ENCODE results near the gene PKP2. TPM values are rescaled to one million over a fixed set of nuclear protein-coding genes. Genes with fewer than 3 reads are reported as not detected.

PKP2 gene
- total and polyA plus RNA-seq, 9 of the 15 experiments (the other 6 are each of a cell fraction or from before 2014, with no cell fraction given), result 1.6 to 4.2 (median 2.8) TPM

DNA sequence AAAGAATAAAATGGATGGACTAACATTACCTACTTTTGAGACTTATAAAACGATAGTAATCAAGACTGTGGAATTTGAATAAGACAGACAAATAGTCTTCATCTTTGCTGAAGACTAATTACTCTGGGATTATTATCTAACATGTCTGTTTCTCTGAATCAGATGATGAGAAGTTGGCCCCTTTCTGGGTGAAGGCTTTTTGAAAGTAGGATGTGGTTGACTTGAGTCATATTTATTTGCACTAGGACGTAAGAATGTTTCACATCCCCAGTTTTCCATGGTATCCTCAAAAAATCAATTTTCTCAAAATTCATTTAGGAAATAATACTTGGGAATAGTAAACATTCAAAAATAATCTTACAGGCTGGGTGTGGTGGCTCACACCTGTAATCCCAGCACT lies 31.8 kb downstream of the PKP2 start (continued):
- no peak for TF ChIP-seq CBFB (CRISPR knock-in tag; IDR thresholded peaks at IDR 0.05)
- no peak for TF ChIP-seq DNMT1 (IDR thresholded peaks at IDR 0.05)
- no peak for TF ChIP-seq GTF2F1 (IDR thresholded peaks at IDR 0.05; ENCODE audit: low read depth, low read length)
- no peak for TF ChIP-seq KLF16 (IDR thresholded peaks at IDR 0.05)
- TF ChIP-seq, protein P1, sequence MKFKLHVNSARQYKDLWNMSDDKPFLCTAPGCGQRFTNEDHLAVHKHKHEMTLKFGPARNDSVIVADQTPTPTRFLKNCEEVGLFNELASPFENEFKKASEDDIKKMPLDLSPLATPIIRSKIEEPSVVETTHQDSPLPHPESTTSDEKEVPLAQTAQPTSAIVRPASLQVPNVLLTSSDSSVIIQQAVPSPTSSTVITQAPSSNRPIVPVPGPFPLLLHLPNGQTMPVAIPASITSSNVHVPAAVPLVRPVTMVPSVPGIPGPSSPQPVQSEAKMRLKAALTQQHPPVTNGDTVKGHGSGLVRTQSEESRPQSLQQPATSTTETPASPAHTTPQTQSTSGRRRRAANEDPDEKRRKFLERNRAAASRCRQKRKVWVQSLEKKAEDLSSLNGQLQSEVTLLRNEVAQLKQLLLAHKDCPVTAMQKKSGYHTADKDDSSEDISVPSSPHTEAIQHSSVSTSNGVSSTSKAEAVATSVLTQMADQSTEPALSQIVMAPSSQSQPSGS (CRISPR knock-in tag; IDR thresholded peaks at IDR 0.05), result no peak
- no peak for TF ChIP-seq NUFIP1 (IDR thresholded peaks at IDR 0.05; ENCODE audit: partially characterized antibody)
- TF ChIP-seq, protein P2, sequence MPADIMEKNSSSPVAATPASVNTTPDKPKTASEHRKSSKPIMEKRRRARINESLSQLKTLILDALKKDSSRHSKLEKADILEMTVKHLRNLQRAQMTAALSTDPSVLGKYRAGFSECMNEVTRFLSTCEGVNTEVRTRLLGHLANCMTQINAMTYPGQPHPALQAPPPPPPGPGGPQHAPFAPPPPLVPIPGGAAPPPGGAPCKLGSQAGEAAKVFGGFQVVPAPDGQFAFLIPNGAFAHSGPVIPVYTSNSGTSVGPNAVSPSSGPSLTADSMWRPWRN (IDR thresholded peaks at IDR 0.05; ENCODE audit: low read depth), result no peak
- TF ChIP-seq ZC3H4 (CRISPR knock-in tag; IDR thresholded peaks at IDR 0.05; ENCODE audit: borderline replicate concordance), result no peak
- no peak for TF ChIP-seq RUNX1 (IDR thresholded peaks at IDR 0.05; ENCODE audit: low read depth)
- no peak for TF ChIP-seq ZNF57 (CRISPR knock-in tag; IDR thresholded peaks at IDR 0.05)
- TF ChIP-seq RBFOX2 (IDR thresholded peaks at IDR 0.05; ENCODE audit: low read depth, low read length), result no peak
- TF ChIP-seq, protein P3, sequence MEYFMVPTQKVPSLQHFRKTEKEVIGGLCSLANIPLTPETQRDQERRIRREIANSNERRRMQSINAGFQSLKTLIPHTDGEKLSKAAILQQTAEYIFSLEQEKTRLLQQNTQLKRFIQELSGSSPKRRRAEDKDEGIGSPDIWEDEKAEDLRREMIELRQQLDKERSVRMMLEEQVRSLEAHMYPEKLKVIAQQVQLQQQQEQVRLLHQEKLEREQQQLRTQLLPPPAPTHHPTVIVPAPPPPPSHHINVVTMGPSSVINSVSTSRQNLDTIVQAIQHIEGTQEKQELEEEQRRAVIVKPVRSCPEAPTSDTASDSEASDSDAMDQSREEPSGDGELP (CRISPR knock-in tag; IDR thresholded peaks at IDR 0.05; ENCODE audit: borderline replicate concordance), result no peak
